Dedifferentiated amniotic fluid mesenchymal stem cell (primary cell): ENCODE data around the gene ACER1.
"Not testable (repeated sequence)": the region's sequence is repeated elsewhere in the genome, so short reads cannot be mapped to it uniquely, and the experiment has no call there.

ENCODE experiments used
- DNase-seq: peaks from one replicate; pipeline ENCODE4 v3.0.0-alpha.2; 2016; ENCODE audit errors: extremely low spot score

ACER1 gene

GRCh38 chr19:6333439-6333838 lies at the start of gene ACER1:
ACER1 (minus strand) TSS chr19:6333612; CDS start chr19:6333551, 61 bp downstream.
- DNase-seq = no peak

- DNase-seq = no peak
These were observed 49.8 kb upstream of the ACER1 start for GRCh38 chr19:6383188-6383587.

- DNase-seq = no peak
These were observed 47.8 kb upstream of the ACER1 start for GRCh38 chr19:6381030-6381750.

- DNase-seq = no peak
These were observed 46.3 kb upstream of the ACER1 start for GRCh38 chr19:6379744-6380143.

GRCh38 chr19:6378486-6378885 lies 45.1 kb upstream of the ACER1 start:
- DNase-seq = no peak

- DNase-seq = peak; percentile 46
These were observed 44.6 kb upstream of the ACER1 start for GRCh38 chr19:6378041-6378440.

- DNase-seq = no peak
These were observed 43.2 kb upstream of the ACER1 start for GRCh38 chr19:6376512-6377190.

- no peak for DNase-seq
These were observed 42.1 kb upstream of the ACER1 start, which contains the start of gene PSPN for GRCh38 chr19:6375411-6376010. PSPN (minus strand) TSS chr19:6375933; CDS start chr19:6375849, 84 bp downstream.

- no peak for DNase-seq
These were observed 41.4 kb upstream of the ACER1 start for GRCh38 chr19:6374711-6375410.

- no peak for DNase-seq
These were observed 40.8 kb upstream of the ACER1 start for GRCh38 chr19:6374161-6374709.

GRCh38 chr19:6373813-6374108 lies 40.3 kb upstream of the ACER1 start:
- no peak for DNase-seq

GRCh38 chr19:6373096-6373812 lies 39.8 kb upstream of the ACER1 start:
- peak; percentile 97 for DNase-seq

GRCh38 chr19:6372594-6373095 lies 39.2 kb upstream of the ACER1 start, which contains the start of gene ALKBH7:
ALKBH7 (plus strand) TSS chr19:6372794; CDS start chr19:6372821, 27 bp downstream.
- DNase-seq = peak; percentile 100

GRCh38 chr19:6364353-6364752 lies 30.9 kb upstream of the ACER1 start:
- peak; percentile 4 for DNase-seq

GRCh38 chr19:6362351-6362801 lies 29.0 kb upstream of the ACER1 start:
- DNase-seq = no peak

GRCh38 chr19:6362027-6362350 lies 28.6 kb upstream of the ACER1 start:
- DNase-seq = no peak

- not testable (repeated sequence) for DNase-seq
These were observed 27.4 kb upstream of the ACER1 start for GRCh38 chr19:6360857-6361216.

- not testable (repeated sequence) for DNase-seq
These were observed 27.0 kb upstream of the ACER1 start for GRCh38 chr19:6360445-6360844.

- DNase-seq = no peak
These were observed 26.3 kb upstream of the ACER1 start for GRCh38 chr19:6359568-6360341.

- DNase-seq = no peak
These were observed 24.6 kb upstream of the ACER1 start for GRCh38 chr19:6358003-6358402.
